ENCODE results near the gene SEC63.
"Not testable (repeated sequence)": the region's sequence is repeated elsewhere in the genome, so short reads cannot be mapped to it uniquely, and the experiment has no call there.

The SEC63 gene

GRCh38 chr6:107973594-107973993 lies 15.6 kb upstream of the SEC63 start:
- no peak for DNase-seq (ENCODE audit: low read depth)

- no peak for DNase-seq (ENCODE audit: low read depth)
Measured at GRCh38 chr6:107972413-107973096, 14.5 kb upstream of the SEC63 start.

DNA sequence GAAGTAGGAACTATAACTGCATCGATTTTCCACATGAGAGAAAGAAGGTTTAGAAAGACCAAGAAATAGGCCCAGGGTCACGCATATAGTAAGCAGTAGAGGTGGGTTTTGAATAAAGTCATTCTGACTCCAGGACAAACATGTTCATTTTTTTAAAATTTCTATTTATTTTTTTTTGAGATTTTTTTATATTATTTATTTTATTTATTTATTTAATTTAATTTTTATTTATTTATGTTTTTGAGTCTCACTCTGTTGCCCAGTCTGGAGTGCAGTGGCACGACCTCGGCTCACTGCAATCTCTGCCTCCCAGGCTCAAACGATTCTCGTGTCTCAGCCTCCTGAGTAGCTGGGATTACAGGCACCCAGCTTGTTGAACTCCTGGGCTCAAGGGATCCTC lies 13.2 kb upstream of the SEC63 start:
- no peak for DNase-seq (ENCODE audit: low read depth)

- DNase-seq (ENCODE audit: low read depth): no peak
Measured at GRCh38 chr6:107970255-107970654, 12.2 kb upstream of the SEC63 start.

DNA sequence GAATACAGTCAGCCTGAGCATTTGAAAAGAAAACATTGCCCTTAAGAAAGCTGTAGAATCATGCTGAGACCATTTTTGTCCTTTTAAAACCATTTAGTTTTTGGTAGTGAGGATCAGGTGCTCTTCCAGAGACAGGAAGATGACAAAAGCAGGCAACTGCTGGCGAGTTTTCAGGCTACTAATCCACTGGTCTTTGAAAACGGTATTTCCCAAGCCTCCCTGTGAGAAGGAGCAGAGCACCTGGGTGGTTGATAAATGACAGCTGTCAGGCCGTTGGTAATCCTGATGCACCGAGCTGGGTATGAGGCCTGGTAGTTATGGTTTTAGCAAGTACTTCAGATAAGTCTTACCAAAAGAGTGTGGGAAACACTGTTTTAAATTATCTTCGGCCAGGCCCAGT lies 10.1 kb upstream of the SEC63 start:
- DNase-seq (ENCODE audit: low read depth): no peak

DNA sequence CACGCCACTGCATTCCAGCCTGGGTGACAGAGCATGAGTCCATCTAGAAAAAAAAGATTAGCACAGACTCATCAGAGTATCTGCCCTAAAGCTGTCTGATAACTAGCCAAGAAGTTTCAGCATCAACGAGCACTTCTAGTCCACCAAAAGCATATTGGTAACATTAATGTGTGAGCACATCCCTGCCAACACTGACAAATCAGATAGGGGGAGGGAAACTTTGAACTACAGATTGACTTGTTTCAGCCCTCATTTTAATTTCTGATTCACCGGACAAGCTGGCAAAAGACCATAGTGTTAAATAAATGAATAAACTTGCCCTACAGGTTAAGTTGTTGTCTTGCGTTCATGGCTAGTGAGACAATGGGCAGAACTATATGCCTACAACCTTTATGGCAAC lies 7.7 kb upstream of the SEC63 start:
- DNase-seq (ENCODE audit: low read depth): no peak

DNA sequence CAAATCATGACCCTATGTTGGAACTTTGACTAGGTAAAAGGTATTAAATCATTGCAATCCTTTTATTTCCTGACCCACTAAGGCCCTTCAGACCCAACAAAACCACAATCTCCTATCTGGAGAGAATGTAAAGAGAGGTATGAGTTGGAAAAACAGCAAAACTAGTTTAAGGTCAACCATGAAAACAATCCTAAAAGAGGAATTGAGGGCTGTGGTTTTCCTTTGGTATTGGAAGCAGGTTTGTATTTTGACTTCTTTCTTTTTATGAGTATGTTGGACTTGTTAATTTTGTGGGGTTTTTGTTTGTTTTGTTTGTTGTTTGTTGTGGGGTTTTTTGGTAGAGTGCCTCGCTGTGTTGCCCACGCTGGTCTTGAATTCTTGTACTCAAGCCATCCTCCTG lies 4.7 kb upstream of the SEC63 start:
- no peak for DNase-seq (ENCODE audit: low read depth)

DNA sequence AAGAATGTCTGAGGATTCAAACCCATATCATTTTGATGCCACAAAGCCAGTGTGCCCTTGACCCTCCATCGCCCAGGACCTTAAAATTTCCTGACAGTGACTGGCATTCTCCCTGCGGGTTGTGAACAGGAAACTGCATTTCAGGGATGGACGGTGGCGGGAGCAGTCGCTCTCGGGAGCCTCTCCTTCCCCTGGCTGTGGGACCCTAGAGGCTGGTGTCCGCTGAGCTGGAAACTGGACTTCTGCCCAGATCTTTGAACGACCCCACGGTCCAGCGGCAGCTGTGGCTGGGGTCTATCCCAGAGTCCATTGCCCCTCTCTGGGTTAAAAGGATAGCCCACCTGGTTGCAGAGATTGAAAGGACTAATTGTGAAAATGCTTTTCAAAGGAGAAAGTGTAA lies 1.4 kb upstream of the SEC63 start:
- DNase-seq (ENCODE audit: low read depth): no peak

DNA sequence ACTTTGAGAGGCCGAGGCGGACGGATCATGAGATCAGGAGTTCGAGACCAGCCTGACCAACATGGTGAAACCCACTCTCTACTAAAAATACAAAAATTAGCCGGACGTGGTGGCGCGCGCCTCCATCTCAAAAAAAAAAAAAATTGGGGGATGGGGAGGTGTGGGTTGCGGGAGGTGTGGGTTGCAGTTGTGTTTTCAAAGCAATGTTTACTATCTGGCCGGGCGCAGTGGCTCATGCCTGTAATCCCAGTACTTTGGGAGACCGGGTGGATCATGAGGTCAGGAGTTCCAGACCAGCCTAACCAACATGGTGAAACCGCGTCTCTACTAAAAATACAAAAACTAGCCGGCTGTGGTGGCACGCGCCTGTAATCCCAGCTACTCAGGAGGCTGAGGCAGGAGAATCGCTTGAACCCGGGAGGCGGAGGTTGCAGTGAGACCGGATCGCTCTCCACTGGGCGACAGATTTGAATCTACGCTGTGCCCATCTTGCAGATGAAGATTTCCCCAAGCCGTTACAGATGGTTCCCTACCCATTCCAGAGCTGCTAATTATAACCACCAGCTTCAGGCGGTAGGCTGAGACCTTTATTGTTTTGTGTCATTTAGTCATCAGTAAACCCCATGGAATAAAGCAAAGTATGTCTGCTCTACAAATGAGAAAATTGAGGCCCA lies 818 bp upstream of the SEC63 start:
- not testable (repeated sequence) for DNase-seq (ENCODE audit: low read depth)

DNA sequence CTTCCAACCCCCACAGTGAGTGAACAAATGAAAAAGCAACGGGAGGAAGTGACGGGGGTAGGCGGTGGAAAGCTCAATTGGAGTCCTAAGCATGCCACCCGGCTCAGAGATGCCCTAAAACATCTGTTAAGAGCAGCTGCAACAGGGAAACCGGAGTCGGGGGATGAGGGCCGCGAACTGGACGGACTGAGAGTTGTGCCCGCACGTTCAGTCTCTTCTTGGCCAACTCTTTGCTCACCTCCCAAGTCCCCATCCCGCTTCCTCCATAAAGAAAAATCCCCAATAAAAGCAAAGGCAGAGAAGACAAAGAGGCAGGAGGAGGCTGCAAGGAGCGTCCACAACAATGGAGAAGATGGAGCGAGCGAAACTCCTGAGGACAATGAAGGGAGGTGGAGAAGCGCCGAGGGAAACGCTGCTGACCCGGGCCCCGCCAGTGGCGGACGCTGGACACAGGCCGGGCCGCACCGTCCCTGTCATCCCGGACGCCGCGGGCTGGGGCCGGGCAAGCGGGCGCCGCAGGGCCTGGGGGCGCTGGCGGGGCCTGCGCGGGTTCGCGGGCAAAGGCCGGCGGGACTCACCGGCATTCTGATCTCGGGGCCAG lies 600 bp downstream of the SEC63 start:
- peak; percentile 27 for DNase-seq (ENCODE audit: low read depth)

DNA sequence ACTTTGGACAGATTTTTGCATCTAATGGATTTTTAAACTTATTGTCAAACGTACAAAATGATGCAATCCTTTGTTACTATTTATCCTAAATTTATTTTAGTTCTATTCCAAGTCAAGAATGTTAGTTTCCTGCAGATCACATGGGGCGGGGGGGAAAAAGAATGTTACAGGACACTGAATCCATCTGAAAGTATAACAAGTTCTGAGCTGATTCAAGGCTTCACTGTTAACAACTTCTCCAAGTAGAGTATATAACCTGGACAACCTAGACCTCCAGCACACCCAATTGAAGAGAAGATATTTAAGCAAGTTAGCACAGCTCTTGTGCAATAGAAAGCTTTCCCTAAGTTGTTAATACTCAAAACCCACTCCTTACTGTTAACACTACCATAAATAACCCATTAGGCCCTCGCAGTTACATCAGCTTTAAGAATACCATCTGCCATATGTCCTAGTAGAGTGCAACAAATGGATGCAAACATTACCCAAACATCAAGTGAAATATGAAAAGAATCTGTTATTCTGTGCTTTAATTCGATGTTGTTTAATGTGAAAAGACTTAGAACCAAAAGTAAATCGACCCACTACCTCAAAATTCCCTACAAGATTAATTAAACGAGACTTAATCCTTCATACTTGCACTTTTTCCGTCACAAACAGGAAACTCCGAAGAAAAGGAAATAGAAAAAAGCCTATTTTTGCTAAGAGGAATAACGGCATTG lies 1.3 kb downstream of the SEC63 start:
- no peak for DNase-seq (ENCODE audit: low read depth)

DNA sequence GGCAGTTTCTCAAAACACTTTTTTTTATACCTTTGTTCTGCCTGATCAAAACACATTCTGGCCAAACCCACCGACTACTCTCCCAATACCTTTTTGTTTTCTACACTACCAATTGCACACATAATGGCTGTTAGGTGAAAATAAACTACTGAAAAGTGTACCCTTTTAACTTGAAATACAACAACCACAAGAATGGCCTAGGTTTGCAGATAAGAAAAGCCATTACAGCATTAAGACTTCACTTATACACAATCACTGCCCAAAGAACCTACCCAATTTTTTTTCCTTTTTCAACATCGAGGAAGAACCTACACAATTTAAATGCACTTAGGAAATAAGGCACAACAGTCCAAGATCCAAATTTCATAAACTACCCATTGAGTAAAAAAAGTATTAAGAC lies 1.8 kb downstream of the SEC63 start:
- DNase-seq (ENCODE audit: low read depth): no peak

DNA sequence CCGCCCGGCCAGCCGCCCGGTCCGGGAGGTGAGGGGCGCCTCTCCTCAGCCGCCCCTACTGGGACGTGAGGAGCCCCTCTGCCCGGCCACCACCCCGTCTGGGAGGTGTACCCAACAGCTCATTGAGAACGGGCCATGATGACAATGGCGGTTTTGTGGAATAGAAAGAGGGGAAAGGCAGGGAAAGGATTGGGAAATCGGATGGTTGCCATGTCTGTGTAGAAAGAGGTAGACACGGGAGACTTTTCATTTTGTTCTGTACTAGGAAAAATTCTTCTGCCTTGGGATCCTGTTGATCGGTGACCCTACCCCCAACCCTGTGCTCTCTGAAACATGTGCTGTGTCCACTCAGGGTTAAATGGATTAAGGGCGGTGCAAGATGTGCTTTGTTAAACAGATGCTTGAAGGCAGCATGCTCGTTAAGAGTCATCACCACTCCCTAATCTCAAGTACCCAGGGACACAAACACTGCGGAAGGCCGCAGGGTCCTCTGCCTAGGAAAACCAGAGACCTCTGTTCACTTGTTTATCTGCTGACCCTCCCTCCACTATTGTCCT lies 4.1 kb downstream of the SEC63 start:
- DNase-seq (ENCODE audit: low read depth): not testable (repeated sequence)

- DNase-seq (ENCODE audit: low read depth): no peak
Measured at GRCh38 chr6:107943626-107944439, 14.2 kb downstream of the SEC63 start.

DNA sequence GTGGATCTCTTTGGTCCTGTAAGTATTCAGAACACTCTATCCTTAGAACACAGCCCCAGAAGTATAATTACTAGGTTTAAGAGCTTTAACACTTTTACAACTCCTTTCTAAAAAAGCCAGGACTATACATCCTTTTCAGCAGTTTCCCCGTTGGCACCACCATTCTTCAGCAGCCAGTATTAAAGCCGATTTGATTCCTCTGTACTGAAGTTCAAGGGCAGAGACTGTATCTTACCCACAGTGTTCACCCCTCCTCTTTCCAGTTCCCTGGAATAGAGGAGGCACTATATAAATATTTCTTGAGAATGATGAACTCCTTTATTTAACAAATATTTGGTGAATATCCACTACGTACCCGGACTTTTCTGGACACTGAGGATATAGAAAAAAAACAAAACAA lies 15.9 kb downstream of the SEC63 start:
- no peak for DNase-seq (ENCODE audit: low read depth)

GRCh38 chr6:107941627-107942026 lies 16.4 kb downstream of the SEC63 start:
- DNase-seq (ENCODE audit: low read depth): no peak

DNA sequence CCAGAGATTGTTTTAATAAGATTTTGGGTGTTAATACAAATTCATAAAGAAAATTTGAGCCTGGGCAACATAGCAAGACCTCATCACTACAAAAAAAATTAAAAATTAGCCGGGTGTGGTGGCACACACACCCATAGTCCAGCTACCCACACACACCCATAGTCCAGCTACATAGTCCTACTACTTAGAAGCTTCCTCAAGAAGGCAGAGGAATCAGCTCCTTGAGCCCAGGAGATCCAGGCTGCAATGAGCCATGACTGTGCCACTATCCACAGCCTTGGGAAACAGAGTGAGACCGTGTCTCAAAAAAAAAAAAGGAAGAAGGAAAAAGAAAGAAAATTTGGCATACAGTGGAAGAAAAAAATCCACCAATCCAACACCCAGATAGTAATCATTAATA lies 16.8 kb downstream of the SEC63 start:
- DNase-seq (ENCODE audit: low read depth): no peak

GRCh38 chr6:107936910-107937292 lies 21.1 kb downstream of the SEC63 start:
- not testable (repeated sequence) for DNase-seq (ENCODE audit: low read depth)

- no peak for DNase-seq (ENCODE audit: low read depth)
Measured at GRCh38 chr6:107936162-107936909, 21.7 kb downstream of the SEC63 start.

DNA sequence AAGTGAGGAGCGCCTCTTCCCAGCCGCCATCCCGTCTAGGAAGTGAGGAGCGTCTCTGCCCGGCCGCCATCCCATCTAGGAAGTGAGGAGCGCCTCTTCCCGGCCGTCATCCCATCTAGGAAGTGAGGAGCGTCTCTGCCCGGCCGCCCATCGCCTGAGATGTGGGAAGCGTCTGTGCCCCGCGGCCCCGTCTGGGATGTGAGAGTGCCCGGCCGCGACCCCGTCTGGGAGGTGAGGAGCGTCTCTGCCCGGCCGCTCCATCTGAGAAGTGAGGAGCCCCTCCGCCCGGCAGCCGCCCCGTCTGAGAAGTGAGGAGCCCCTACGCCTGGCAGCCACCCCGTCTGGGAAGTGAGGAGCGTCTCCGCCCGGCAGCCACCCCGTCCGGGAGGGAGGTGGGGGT lies 23.8 kb downstream of the SEC63 start:
- DNase-seq (ENCODE audit: low read depth): not testable (repeated sequence)

DNA sequence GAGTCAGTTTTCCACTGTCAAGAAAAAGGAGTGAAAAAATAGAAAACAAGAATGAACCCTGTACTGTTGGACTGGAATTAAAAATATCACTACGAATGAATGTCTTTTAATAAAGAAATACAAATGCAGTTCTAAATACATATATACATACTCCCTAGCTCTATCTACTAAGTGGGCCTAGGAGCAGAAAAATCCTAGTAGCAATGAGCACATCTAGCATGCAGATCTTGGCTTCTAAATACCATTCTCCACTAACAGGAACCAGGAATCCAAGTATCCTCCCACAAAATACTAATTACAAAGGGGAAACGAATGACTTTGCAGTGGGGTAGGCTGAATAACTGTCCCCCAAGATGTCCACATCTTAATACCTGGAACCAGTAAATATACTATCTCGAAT lies 25.4 kb downstream of the SEC63 start:
- no peak for DNase-seq (ENCODE audit: low read depth)

All from activated T-helper 1 cell treated with Interleukin-2 at 50 U/mL for 16 hours (primary cell).